Stimulated activated CD8-positive, alpha-beta memory T cell treated with anti-CD3 and anti-CD28 coated beads, Interleukin-4, amount 100 ng/mL, for 24 hours (primary cell): Measurements from ENCODE around the gene ARV1.
"Not testable (repeated sequence)": the region's sequence is repeated elsewhere in the genome, so short reads cannot be mapped to it uniquely, and the experiment has no call there.

Experiments
- DNase-seq: peaks from one replicate; pipeline ENCODE4 v3.0.0-alpha.2; 2020; ENCODE audit warnings: low read depth

ARV1 gene

DNA sequence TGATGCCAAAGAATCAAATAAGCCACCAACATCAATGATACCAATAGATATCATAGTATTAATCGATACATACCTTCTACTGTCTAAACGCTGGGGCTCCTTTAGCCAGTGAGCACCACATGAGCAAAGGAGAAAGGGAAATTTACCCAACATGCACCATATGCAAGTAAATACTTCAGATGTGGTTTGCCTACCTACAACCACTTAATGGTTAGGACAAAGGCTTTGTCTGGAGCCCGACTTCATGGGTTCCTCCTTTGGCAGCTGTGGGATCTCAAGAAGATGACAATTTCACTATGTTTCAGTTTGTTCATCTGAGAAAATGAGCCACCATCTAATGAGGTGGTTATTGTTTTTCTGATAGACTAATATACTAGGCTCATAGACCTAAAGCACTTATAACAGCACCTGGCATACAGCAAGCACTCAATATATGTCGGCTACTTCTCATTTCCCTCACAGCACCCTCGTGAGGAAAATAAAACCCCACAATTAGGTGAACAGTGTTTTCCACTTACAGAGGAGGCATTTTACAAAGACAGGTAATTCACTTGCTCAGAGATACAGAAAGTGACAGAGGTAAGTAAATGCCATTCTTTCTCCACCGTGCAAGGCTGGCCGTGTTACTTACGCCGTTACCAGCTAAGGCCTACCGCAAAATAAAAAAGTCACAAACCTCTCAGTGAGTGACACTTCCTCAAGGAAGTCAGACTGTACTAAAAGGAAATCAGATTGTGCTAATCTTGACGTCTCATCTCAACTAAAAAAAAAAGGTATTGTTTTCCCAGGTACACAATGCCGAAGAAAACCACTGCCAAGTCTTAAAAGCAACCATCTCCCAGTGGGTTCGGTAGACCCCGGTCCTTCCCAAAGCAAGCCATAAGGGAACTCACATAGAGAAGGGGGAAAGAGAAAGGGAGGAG is 1.8 kb upstream of the ARV1 start:
- DNase-seq = no peak

GRCh38 chr1:230977761-230978490 is 968 bp upstream of the ARV1 start:
- DNase-seq = peak; percentile 14

DNA sequence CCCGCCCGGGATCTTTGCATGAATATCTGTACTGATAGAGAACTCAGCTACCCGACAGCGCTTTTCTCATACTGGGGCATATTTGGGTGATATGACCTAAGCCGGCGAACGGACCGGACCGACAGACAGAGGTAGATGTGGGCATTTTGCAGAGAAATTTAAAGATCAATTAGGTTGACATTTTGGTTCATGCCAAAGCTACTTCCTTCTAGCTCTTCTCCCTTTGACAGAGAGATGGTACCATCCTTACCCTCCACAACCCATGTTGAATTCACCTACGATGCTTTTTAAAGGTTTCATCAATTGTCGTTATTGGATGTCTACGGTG is 459 bp downstream of the ARV1 start:
- DNase-seq = no peak

- DNase-seq = no peak
These were observed 1.1 kb downstream of the ARV1 start for GRCh38 chr1:230979952-230980351.

DNA sequence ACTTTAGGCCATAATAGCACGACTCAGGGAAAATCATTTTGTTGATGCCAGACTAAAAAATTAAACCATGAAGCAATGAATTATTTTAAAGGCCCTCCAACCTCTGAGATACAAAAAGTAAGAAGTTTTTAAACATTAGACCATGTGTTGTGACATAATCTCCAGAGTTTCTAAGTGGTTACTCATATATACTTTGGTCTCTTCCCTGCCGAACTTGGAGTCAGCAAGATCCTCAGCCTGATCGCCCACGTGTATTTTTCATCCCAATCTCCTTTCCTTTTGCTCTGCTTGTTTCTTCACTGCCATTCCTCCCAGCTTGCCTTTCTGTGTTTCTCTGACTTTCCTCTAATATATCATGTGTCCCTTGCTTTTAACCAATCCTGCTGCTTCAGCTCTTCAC is 3.8 kb downstream of the ARV1 start:
- no peak for DNase-seq

DNA sequence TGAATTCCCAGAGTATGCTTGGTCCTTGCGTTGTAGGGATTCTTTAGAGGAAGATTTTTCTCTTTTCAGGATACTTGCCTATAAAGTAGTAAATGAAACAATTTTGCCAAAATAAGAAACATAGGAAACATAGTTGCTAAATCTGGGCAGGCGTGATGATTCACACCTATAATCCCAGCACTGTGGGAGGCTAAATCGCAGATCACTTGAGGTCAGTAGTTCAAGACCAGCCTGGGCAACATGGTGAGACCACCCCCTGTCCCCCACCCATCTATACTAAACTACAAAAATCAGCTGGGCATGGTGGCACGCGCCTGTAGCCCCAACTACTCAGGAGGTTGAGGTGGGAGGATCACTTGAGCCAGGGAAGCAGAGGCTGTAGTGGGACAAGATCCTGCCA is 4.9 kb downstream of the ARV1 start:
- DNase-seq = no peak

- not testable (repeated sequence) for DNase-seq
These were observed 6.0 kb downstream of the ARV1 start for GRCh38 chr1:230984622-230985515.

DNA sequence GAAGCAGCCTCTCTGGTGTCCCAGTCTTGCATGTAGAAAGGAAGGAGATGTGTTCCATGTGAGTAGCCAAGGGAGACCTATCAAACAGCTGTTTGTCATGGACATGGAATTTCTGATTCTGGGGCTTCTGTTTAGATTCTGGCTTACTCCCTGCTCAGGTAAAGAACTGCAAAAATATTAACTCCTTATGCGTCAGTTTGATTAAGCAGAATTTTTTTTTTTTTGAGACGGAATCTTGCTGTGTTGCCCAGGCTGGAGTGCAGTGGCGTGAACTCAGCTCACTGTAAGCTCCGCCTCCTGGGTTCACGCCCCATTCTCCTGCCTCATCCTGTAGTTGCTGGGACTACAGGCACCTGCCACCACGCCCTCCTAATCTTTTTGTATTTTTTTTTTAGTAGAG is 6.8 kb downstream of the ARV1 start:
- DNase-seq = no peak

DNA sequence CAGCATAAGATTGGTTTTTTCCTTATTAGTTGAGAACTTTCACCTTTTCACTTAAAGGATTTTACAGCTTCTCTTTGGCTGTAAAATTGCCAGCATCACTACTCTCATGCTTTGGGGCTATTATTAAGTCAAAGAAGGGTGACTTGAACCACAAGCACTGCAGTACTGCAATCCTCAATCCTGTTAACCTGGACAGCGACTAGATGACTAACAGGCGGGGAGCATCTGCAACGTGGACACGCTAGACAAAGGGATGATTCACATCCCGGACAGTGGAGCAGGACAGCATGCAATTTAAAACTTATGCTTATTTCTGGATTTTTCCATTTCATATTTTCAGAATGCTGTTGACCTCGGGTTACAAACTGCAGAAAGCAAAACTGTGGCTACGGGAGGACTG is 8.1 kb downstream of the ARV1 start:
- DNase-seq = no peak

DNA sequence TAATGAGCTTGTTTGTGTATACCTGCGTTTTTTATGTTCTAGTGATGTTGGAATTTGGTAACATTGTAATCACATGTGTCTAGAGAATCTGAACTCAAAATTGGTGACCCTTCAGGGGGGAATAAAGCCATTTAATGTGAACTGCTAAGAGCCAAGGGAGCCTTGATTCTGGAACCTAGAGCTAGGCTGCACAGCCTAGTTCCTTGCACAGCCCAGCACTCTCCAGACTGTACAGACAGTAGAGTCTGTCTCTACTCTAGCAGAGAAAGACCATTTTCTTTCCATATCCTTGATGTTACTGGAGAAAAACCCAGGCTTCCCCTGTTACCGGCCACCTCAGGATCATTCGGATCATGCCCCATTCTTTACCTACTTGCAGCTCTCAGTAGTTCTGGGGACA is 8.6 kb downstream of the ARV1 start:
- DNase-seq = no peak

DNA sequence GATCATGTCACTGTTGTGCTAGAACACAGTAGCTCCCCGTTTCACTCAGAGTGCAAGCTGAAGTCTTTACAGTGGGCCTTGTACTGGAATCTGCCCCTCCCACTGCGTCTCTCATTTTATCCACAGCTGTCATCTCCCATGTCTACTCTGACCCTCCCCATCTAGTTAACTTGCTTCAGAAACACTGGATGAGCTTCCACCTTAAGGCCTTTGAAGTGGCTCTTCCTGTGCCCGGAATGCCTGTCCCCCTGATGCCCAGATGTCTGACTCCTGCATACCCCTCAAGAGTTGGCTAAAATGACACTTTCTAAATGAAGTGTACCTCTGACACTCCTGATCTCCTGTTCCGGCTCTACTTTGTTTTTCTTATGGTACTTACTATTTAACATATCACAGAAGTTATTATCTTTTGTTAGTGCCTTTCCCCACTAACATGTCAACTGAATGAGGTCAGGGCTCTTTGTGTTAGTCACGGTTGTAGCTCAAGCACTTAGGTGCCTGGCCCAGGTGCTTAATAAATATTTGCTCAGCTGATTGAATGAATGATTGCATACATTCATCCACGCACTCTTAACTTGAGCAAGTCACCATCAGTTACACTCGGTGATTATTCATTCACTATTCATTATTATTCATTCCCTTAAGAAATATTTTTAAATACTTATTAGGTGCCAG is 13.3 kb downstream of the ARV1 start:
- DNase-seq = no peak

DNA sequence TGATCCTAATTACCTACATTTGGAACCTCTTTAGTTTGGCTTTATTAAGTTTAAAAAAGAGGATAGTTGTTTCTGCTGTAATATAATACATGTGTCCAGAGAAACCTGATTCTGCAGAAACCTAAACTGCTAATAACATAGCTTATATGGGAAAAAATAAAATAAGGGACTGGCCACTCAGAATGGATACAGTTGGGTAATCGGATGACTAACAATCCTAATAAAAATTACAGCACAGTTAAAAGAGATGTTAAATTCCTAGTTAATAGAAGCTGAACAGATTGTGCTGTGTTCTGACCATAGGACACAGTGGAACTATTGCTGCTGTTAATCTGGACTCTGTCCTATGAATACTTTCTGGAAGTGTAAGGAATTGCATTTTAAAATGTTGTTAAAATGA is 16.0 kb downstream of the ARV1 start:
- no peak for DNase-seq

DNA sequence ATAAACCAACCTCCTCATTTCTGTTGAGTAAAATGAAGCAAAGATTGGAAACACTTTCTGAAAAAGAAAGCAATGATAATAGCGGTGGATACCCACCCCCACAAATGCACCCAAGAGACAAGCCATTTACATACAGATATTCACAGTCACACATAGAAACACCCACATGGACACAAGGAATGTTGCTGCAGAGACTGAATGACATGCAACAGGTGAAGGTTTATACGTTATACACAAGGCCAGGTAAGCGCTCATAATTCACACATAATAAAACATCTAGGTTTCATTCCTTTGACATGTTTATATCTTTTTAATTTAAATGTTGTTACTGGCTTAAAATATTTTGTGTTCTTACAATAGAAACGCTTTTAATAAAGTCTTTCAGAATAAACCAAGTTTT is 21.3 kb downstream of the ARV1 start:
- no peak for DNase-seq

DNA sequence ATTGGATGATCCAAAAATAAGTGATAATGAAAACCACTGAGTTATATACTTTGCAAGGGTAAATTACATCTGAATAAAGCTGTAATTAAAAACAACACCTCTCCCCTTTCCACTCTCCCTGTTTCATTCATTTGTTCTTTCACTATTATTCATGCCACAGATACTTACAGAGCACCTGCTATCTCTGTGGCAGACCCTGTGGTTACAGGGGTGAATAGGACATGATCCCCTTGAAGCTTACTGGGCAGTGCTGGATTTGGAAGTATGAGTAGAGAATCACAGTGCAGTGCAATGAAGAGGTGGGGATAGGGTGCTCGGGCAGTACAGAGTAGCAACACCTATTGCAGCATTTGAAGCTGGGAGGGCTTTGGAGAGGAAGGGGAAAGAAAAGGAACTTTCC is 21.7 kb downstream of the ARV1 start:
- no peak for DNase-seq

DNA sequence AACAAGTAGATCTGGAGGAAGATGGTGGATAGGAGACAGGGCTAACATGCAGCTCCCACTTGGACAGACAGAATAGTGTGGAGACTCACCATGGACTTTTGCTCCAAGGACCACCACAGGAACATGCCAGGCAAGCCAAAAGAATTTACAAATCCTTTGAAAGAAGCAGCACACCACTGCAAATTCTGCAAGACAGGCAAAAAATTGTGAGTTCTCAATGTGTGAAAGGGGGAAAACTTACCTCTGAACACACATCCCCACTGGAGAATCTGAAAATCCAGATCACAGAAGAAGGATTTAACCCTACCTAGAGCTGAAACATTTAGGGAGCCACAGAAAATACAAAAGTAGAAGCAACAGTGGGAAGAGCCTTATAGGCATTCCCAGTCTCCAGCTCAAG is 23.0 kb downstream of the ARV1 start:
- no peak for DNase-seq

GRCh38 chr1:231007535-231007934 is 28.6 kb downstream of the ARV1 start:
- DNase-seq = not testable (repeated sequence)

DNA sequence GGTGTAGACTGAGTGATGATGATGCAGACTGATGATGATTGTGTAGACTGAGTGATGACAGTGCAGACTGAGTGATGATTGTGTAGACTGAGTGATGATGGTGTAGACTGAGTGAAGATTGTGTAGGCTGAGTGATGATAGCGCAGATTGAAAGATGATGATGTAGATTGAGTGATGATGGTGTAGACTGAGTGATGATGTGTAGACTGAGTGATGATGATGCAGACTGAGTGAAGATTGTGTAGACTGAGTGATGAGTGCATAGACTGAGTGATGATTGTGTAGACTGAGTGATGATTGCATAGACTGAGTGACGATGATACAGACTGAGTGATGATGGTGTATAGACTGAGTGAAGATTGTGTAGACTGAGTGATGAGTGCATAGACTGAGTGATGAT is 32.5 kb downstream of the ARV1 start:
- no peak for DNase-seq

DNA sequence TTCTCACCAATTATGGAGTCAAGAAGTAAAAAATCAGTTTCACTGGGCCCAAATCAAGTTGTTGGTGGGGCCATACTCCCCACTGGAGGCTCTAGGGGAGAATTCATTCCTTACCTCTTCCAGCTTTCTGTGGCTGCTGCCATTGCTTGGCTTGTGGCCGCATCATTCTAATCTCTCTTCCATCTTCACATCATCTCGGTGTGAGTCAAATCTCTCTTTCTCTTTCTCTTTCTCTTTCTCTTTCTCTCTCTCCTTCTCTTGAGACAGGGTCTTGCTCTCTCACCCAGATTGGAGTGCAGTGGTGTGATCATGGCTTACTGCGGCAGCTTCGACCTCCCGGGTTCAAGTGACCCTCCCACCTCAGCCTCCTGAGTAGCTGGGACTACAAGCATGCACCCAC is 33.1 kb downstream of the ARV1 start:
- DNase-seq = no peak

- DNase-seq = no peak
These were observed 34.6 kb downstream of the ARV1 start for GRCh38 chr1:231013391-231014015.

- DNase-seq = no peak
These were observed 37.3 kb downstream of the ARV1 start for GRCh38 chr1:231016234-231016633.

- DNase-seq = no peak
These were observed 38.1 kb downstream of the ARV1 start for GRCh38 chr1:231016966-231017365.

GRCh38 chr1:231019711-231020110 is 40.8 kb downstream of the ARV1 start:
- no peak for DNase-seq
